Fibroblast of skin of left biceps (primary cell): ENCODE data around the gene ACTL9.

ENCODE experiments used
- DNase-seq, 2 experiments: peaks; one replicate each; pipeline ENCODE4 v3.0.0-alpha.2; 2013; ENCODE audit warnings: low read depth in 2 of 2

Gene ACTL9

GRCh38 chr19:8686549-8686948, 12.0 kb downstream of the ACTL9 start:
- DNase-seq = no peak

GRCh38 chr19:8684001-8684902, 14.3 kb downstream of the ACTL9 start:
- no peak for DNase-seq

DNA sequence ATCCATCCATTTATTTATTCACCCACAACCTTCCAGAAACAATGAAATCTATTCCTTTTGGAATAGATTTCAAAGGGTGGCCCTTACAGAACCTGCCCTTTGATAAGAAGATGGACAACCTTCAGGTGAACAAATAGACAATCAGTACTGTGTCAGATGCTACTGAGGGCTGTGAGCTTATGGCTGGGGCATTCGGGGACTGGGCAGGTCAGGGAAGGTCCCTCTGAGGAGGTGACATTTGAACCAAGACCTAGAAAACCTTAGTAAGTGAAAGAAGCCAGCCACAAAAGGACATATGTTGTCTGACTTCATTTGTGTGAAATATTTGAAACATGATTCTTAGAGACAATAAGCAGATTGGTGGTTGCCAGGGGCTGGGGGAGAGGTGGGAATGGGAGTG, 15.7 kb downstream of the ACTL9 start:
- no peak for DNase-seq

GRCh38 chr19:8682472-8682871, 16.1 kb downstream of the ACTL9 start:
- no peak for DNase-seq

GRCh38 chr19:8681345-8682029, 17.1 kb downstream of the ACTL9 start:
- no peak for DNase-seq

DNA sequence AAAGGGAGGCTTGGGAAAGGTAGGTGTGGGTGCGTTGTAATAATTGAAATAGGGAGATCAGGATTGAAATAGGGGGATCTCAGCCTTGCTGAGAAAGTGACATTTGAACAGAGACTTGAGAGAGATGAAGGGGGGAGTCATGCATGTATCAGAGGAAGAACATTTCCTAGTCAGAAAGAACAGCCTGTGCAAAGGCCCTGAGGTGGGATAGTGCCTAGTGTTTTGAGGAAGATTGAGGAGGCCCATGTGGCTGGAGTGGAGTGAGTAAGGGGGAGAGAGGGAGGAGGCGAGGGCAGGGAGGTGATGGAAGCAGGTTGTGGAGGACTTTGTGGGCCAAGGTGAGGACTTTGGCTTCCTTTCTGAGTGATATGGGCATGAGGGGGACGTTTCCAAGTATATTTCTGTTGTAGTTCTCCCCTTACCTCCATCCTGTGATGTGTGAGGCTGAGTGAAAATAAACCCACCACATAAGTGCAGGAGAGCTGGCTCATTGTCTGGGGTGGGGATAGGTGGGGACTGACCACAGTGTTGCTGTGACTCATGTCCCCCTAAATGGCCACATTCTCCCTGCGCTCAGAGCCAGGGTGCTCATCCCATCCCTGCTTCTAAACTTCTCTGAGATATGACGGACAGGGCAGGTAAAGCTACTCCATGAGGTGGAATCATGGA, 17.8 kb downstream of the ACTL9 start:
- DNase-seq = no peak

- no peak for DNase-seq
These were observed 20.3 kb downstream of the ACTL9 start for GRCh38 chr19:8678244-8678807.

DNA sequence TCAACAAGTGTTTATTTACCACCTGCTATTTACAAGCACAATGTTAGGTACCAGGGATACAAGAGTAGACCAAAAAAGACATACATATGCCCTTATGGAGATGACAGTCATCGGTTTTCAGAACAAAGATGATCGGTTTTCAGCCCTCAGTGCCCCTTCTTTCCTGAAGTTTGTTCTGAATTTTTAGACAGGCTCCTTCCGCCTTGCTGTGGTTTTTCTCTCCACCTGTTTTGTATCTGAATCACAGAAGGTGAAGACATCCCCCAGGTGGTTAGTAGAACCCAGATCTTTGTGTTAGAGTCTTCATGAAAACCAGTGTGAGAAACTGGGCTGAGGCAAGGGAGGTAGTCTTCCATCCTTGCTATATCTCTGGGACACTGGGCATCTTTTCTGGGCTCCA, 23.5 kb downstream of the ACTL9 start:
- DNase-seq = no peak

DNA sequence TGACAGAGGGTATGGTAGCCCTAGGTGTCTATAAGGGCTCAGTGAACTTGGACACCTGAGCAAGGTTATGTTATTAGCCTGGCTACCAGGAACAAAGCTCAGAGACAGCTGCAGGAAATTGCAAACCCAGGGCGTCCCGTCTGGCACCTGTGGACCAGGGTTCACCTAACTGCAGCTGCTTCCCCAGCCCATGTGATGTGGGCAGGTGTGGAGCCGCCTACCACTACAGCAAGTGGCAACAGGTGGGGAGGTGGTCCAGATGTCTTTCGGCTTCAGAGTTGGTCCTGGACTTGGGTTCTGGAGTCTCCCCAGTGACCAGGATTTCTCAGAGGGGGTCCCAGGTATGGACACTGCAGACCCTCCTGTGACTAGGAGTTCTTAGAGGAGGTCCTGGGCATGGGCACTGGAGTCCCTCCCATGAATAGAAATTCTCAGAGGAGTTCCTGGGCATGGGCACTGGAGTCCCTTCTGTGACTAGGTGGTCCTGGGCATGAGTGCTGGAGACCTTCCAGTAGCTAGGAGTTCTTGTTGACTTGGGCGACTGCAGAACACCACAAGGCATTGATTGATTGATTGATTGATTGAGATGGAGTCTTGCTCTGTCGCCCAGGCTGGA, 25.2 kb downstream of the ACTL9 start:
- DNase-seq = no peak

DNA sequence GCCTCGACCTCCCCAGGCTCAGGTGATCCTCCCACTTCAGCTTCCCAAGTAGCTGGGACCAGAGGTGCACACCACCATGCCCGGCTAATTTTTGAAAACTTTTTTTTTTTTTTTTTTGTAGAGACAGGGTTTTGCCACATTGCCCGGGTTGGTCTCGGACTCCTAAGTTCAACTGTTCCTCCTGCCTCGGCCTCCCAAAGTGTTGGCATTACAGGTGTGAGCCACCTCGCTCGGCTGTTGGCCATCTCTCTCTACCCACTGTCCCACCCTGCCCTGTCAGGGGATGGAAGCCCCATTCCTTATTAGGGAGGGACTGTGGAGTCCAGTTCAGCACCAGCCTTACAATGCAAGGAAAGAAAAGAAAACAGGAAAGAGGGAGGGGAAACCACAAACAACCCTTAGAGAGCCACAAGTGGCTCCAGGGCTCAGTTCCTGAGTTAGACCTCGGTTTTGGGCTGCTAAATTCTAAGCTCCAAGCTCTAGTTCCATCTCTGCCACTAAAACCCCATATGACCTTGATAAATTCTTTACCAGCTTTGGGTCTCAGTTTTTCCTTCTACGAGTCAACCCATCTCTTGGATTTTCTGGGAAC, 31.7 kb downstream of the ACTL9 start:
- DNase-seq = no peak

GRCh38 chr19:8665468-8666213, 33.0 kb downstream of the ACTL9 start:
- DNase-seq = no peak

- DNase-seq = no peak
These were observed 33.9 kb downstream of the ACTL9 start for GRCh38 chr19:8664671-8665057.

DNA sequence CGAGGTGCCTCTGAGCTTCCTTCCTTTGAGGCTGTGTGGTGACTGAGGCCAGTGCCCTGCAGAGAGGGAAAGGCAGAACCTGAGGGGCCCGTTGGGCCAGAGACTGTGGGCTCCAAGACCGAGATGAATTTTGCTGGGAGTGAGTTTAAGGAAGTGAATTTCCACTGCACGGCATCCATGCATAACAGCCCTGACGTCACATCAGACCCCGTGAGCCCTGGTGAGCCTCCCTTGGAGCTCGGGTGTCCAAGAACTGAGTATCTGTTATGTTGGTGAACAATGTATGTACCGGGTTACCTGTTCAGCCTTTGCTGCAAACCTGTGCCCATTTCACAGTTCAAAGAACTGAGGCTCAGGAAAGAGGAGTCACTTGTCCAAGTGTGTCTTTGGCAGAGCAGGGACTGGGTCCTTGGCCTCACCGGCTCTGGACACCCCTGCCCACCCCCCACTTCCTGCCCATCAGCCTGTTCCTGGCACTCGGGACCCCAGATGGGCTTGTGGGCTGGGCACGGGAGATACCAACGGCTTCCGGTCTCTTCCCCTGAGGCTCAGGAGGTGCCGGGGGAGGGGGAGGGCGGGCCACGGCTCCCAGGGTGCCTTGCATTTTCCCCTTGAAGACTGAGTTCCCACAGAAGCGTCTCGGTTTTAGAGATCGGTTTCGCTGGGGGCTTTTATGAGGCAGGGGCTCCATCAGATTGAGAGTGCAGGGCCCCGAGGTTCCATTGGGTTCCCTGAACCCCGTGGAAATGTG, 34.5 kb downstream of the ACTL9 start:
- no peak for DNase-seq

- no peak for DNase-seq
These were observed 36.3 kb downstream of the ACTL9 start for GRCh38 chr19:8662263-8662662.

DNA sequence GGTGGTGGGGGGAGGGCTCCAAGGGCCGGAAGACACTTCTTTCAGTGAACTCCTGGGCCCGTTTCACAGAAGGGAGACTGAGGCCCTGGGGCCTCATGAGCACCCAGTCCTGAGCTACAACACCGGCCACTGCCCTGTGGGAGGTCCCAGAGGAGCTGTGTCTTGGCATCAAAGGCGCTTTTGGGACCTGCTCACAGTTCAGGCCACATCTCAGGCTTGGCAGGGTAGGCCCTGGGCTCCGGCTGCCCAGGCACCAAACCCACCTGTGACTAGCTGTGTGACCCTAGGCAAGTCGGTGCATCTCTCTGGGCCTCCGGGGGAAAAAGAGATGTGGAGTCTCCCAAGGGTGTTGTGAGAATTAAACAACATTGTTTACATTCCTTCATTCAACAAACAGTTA, 38.7 kb downstream of the ACTL9 start:
- no peak for DNase-seq

DNA sequence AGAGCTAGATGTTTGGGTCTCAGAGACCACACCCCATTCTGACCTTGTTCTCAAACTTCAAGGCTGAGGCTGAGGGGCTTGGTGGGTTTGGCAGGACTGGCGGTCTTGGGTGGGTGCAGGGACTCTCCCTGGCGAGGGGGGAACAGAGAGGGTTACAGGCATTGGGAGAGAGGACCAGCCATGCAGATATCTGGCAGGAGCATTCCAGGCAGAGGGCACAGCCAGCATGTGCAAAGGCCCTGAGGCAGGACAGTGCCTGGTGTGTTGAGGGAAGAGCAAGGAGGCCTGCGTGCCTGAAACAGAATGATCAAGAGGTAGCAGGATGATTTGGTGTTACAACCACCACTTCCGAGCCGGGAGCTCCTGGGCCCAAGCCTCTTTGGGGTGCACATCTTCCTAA, 40.7 kb downstream of the ACTL9 start:
- DNase-seq = no peak

DNA sequence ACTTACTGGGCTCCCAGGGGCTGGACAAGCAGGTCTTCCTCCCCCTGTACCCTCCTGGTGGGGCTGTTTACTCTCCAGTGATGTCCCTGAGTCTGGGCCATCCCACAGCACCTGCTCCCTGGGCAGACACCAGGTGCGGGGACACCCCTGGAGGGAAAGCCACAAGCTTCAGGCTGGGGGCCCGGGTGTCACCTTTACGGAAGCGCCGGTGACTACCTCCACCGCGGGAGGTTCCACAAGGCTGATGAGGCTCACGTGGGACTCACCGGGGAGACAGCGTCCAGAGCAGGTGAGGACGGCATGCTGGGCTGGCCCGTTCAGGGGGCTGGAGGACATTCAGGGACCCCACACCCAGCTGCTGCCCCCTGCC, 43.3 kb downstream of the ACTL9 start:
- no peak for DNase-seq

DNA sequence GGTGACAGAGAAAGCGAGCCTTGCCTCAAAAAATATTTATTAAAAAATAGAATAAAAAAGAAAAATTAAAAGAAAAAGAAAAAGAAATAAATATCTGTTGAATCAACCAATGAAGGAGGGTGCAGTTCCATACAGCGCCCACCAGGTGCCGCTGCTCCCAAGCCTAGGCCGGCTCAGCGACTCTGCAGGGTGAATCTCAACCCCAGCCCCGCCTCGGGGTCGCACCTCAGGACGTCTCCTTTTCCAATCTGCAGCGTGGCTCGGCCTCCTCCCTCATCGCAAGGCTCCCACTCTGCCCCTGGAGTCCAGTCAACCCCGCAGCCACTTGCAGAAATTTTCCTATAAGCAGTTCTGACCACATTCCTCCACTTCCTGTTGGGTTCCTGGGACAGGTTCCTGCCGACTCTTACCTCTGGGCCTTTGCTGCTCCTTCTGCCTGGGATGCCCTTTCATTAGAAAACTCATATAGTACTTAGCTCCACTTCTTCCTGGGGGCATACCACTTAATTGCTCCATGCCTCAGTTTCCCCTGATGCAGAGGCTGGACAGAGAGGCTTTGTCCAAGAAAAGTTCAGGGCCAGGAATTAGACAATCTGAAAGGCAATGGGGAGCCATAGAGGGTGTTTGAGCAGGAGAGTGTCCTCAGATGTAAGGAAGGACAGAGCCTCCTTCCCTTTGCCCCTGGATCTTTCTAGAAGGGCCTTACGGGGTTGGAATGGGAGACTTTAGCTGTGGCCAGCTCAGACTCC, 43.8 kb downstream of the ACTL9 start:
- no peak for DNase-seq

DNA sequence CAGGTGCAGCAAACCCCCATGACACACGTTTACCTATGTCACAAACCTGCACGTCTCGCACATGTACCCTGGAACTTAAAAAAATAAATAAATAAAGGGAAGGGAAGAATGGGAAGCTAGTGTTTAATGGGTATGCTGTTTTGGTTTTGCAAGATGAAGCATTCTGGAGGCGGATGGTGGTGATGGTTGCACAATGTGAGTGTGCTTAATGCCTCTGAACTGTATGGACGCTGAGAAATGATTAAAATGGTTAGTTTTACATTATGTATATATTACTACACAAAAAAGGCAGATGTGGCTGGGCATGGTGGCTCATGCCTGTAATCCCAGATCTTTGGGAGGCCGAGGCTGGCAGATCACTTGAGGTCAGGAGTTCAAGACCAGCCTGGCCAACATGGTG, 50.4 kb downstream of the ACTL9 start:
- no peak for DNase-seq
